COLO668 (cell line): ENCODE measurements around the gene RAB40B.

Source experiments
- DNase-seq: peaks from one replicate; lab custom pipeline; 2025; ENCODE audit not compliant: unreplicated experiment; lab: John Stamatoyannopoulos, UW

Gene RAB40B

DNA sequence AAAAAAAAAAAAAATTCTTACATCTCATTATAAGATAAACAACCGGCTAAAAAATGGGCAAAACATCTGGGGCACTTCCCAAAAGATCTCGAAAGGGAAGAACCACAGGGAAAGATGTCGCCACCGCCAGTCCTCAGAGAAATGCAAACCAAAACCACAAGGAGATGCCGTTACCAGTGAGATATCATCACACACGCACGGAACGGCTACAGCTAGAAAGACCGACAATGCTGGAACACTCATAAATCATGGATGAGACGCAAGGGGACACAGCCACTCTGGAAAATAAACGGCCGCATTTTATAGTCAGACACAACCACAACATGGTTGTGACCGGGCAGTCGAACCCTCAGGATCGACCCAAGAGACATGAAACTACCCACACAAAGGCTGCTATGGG lies 74.8 kb downstream of the RAB40B start:
- DNase-seq, result no peak

DNA sequence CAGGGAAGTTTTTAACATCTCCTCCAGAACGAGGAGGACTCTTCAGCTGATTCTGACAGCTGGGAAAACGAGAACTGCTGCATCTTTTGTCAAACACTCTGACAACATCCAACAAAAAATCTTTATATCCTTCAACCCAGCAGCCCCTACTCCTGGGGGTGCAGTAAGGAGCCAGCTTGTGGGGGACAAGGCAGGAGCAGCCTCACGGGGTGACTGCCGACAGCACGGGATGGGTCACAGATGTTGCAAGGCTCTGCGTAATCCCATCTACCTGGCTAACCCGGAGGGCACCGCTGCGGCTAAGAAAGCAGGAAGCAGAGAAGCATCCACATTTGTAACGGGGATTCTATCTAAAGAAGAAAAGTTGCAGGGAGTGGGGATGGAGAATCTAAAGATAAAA lies 78.9 kb downstream of the RAB40B start:
- no peak for DNase-seq

DNA sequence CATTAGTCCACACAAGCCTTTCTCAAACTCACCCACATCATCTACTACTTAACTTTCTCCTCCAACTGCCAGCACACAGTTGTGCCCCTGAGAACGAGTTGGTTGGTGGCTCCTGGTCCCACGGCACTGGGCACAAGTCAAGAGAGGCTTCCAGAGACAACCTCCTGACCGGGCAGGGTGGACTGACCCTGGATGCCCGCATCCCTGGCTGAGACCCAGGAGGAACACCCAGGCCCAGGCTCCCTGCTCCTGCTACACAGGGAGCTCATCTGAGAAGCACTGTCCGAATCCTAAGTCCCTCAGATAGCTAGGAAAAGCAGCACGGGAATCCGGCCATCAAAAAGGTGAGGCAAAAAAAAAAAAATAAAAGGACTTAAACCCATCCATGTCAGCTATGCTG lies 79.3 kb downstream of the RAB40B start:
- DNase-seq, result no peak

DNA sequence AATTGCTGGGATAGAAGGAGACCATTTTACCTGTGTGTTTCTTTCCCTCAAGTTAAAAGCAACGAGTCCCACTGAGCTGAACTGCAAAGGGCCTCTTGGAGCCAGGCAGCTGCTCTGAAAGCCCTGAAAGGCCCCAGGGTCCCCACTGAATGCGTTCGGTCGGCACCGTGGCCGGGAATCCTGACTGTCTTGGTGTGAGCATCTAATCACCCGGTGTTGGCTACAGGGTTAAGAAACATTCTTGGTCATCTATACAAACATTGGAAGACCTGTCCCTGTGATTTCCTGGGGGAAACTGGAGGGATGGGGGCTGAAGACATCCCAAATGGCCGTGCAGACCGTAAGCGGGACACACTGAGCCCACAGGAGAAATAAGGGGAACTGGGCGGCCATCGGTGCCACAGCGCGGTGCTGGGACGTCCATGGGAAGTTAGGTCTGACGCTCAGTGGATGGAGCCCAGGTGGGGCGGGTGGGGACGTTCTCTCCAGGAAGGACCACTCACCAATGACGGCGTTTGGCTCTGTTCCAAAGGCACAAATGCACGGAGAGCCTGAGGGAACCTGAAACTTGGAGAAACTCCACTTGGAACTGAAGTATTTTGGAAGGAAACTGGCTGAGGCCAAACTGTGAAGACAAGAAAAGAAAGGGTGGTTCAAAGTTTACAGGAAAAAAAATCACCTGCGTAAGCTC lies 82.3 kb downstream of the RAB40B start:
- no peak for DNase-seq

DNA sequence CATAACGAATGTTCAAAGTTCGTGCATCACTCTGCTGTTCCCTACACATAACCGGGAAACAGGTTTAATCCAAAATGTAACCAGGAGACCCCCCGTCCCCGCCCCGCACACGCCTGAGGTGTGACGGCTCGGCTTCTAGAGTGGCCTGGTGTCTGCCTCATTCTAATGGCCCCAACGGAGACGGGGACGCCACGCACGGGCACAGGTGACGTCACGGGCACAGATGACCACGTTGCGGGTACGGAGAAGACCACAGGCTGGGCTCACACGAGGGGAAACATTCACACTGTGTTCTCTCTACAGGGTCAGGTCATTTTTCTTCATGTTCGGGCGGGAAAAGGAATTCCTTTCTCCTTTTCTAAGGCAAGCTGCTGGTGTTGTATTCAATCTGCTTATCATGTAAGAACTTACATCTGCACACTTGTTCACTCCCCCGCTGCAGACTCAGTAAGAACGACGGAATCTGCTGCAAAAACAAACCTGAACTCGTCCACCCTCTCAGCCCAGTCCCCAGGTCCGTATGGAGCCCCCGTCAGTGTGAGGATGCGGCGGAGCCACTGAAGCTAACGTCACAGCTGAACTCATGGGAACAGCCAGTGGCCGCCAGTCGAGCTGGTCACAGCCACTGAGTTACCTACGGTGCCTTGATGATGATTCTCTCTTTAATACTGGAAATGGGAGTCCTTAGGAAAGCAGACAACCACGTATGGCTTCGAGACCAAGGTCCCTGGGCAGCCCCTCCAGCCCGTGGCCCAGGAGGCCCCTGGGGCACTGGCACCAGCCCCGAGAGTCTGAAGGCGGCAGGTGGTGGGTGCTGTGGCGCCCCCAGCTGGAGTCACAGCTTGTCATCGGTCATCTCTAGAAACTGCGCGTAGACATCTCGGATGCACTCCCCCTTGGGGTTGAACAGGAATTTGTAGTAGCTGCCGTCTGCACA lies 83.1 kb downstream of the RAB40B start:
- DNase-seq, result no peak

DNA sequence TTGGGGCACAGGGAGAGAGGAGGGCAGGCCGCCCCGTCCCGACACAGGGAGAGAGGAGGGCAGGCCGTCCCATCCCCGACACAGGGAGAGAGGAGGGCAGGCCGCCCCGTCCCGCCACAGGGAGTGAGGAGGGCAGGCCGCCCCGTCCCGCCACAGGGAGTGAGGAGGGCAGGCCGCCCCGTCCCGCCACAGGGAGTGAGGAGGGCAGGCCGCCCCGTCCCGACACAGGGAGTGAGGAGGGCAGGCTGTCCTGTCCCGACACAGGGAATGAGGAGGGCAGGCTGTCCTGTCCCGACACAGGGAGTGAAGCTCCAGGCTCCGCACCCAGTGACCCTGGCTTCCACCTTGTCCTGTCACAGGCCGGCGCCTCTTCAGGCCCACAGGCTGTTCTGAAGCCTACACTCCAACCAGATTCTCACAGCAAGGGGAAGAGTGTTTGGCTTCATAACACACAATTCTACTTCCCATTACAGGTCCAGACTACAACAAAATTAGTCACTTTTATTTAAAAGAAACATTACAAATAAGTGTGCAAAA lies 84.3 kb downstream of the RAB40B start:
- no peak for DNase-seq

DNA sequence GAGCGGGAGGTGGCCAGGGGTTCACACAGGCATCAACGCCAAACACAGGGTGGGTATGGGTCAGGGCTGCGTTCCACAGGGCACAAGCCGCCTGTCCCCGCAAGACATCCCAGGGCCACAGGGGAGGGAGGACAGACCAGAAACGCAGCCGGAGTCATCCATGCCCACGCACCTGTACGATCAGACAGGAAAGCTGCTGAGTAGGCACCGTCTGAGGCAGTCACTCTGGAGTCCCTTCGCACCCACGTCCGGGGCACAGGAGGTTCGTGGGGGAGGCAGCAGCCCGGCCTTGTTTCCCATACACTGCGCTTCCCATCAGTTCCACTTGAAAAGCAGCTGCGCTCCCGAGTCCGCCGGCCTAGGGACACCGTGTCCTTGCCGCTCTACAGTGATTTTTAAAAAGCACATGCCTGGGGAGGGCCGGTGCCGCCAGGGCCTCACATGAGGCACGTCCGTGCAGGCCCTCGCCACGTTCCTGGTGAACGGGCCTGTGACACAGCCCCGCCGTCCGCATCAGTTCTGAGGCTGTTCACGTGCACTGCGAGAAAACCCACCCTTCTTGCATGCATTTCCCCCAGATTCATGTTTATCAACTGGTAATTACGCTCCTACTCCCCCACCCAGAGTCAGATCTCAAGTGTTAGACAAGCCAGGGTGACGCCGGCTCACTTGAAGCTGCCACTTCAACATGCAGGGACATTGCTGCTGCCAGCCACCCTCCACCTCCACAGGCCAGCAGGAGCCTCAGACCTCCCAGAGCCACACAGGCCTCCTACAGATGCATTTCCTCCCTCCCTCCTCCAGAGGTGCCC lies 85.0 kb downstream of the RAB40B start:
- no peak for DNase-seq

DNA sequence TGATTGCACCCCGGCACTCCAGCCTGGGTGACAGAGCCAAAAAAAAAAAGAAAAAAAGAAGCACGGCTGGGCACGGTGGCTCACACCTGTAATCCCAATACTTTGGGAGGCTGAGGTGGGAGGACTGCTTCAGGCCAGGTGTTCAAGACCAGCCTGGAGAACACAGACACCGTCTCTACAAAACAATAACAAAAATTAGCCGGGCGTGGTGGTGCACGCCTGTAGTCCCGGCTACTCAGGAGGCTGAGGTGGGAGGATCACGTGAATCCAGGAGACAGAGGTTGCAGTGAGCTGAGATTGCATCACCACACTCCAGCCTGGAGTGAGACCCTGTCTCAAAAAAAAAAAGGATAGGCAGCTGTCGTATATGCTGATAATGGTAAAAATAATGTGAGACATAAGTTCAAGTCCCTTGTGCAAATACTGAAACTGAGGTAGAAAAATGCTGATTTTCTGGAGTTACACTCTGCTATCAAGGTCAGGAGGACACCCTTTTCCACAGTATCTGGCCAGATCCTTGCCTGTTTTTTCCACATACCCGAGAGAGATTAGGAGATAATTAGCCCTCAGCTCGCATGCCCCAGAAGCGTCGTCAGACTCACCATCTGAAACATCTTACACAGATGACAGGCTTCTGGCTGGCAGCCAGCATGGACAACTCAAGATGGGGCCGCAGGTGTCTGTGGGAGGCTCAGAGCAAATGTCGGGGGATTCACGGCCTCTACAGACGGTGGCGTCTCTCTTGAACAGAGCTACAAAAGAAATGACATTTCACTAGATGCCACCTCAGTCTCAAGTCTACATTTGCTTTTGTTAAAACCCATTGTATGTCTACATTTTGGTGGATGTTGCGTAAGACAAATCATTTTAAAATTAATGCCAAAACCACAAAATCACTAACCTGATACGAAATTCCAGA lies 87.1 kb downstream of the RAB40B start:
- peak; percentile 5 for DNase-seq

DNA sequence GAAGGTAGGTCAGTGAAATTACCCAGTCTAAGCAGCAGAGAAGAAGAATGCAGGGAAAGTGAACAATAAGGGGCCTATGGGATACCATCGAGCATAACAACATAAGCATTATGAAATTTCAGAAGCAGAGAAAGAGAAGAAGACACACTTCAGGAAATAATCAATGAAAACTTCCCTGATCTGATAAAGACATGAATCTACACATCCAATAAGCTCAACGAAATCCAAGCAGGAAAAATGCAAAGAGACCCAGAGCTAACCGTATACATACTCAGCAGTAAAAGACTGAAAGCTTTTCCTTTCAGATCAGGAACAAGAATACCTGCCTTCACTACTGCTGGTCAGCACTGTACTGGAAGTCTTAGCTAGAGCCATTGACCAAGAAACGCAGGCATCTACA lies 88.8 kb downstream of the RAB40B start:
- DNase-seq, result no peak

DNA sequence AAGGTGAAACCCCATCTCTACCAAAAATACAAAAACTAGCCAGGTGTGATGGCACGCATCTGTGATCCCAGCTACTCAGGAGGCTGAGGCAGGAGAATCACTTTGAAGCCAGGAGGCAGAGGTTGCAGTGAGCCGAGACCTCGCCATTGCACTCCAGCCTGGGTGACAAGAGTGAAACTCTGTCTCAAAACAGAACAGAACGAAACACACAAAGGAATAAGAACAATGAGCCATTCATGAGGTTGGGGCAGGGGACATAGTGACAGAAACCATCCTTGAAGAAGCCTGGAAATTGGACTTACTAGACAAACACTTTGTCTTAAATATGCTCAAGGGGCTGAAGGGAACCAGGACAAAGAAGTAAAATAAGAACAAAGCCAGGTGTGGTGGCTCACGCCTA lies 89.7 kb downstream of the RAB40B start:
- no peak for DNase-seq

DNA sequence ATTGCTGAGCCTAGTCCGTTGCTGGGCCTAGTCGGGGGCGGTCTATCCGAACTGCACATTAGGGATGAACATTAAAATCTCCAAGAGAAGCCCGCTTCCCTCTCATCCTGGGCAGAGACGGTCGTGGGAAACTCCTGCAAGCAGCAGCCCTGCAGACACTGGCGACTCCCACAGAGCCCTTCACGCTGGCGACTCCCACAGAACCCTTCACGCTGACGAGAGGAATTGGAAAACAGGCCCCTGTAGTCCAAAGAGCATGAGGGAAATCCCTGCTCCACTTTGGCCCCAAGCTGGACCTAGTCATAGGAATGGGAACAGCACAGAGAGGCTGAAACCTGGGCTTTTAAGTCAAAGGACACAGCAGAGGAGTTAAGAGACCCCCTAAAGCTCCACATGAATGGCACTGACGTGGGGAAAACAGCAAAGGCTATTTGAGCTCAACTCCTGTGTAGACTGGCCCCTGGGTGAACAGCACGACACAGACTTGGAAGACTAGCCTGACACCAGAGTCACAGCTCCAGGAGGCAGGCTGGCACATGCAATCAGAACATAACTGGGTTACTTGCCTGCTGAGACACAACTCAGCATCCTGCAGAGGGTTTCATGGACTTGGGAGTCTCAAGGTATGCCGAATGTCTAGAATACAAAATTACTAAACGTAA lies 92.4 kb downstream of the RAB40B start:
- no peak for DNase-seq
